HG03196 (cell line): ENCODE measurements around the gene FHOD3.
"Not testable (repeated sequence)": the region's sequence is repeated elsewhere in the genome, so short reads cannot be mapped to it uniquely, and the experiment has no call there.

Experiments
- ATAC-seq: cut with Tn5 transposase; IDR thresholded peaks from one replicate; pipeline ENCODE4 v1.9.1; 2021; ENCODE audit not compliant: unreplicated experiment

Gene FHOD3

DNA sequence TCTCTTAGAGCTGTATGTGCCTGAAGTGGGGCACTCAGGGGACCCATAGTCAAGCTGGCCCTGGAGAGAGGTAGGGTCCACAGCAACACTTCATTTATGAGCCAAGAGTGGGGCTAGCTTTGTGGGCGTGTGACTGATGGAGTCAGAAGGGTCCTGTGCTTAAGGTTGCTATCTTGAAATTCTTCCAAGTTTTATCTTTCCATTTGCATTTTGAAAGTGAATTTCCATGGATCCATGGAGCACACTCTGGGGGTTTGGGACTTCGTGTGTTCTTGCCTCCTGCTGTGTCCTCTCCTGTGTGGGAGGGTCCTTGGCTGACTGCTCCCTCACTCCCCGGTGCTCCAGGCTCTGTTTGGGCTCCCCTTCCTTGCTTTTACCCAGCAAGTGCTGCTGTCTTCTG, 50.8 kb downstream of the FHOD3 start:
- ATAC-seq = no peak

DNA sequence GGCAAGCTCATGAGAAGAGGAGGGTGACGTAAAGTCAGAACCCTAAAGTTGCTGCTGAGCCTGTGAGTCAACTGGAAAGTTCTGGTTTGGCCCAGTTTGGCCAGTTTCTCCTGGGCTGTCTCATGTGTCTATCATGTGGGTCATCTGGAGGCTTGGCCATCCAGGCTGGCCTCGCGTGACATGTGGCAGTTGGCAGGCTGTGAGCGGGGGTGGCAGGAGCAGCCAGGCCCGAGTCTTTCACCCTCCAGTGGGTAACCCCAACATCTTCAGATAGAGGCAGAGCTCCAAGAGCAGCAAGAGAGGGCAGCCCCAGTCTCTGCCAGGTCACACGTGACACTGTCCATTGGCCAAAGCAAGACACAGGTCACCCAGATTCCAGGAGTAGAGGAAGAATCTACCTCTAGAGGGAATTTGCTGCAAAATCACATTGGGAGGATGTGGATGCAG, 51.5 kb downstream of the FHOD3 start:
- ATAC-seq = no peak

DNA sequence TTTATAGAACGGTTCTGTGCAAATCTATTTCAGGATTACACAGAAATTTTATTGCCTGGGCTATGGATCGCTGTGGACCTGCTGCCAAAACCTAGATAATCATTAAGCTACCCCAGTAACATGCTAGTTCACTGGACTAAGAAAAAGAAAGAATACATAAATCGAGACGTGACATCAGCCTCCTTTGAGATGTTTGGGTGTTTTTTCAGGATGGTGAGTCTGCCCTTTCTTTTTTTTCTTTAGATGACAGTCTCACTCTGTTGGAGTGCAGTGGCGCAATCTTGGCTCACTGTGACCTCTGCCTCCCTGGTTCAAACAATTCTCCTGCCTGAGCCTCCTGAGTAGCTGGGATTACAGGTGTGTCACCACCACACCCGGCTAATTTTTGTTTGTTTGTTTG, 52.0 kb downstream of the FHOD3 start:
- no peak for ATAC-seq

DNA sequence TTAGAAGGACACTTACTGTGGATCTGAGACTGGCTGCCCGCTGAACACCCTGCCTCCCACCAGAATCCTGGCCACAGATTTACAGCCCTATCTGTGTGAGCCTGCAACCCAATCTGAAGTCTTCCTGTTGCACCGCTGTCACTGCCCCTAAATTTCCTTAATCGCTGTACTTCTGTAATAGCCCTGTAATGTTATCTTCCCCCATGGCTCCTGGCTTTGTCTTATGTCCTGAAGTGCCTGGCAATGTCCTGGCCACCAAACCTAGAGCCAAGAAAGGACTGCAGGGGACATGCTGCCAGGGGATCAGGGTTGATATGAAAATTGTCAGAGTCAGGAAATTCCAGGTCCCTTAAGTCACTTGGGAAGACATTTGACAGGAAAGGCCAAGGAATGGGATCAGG, 52.7 kb downstream of the FHOD3 start:
- ATAC-seq = no peak

DNA sequence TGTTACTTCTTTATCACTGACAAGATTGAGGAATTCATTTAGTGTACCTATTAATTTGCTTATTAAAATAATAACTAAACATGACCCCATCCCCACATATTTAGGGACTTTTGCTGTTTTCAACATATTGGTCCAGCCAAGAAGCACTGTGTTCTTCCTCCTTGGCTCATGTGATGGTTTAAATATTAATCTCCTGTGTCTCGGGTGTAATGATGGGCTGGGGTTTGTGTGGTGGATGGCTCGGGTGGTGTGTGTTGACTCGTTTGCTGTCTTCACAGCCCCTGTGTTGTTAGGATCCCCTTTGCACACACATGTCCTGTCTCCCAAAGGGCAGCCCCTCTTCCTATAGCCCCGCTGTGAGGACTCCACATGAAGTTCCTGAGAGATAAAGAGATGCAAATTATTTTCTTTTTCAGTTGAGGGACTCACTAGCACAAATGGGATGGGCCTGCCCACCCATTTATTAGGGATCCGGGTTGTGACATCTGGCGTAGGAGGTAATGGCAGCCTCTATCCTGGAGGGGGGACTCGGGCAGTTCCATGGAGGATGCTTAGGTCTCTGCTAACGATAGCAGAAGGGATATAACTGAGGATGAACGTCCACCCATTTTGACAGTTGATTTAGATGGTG, 53.4 kb downstream of the FHOD3 start:
- ATAC-seq = no peak

DNA sequence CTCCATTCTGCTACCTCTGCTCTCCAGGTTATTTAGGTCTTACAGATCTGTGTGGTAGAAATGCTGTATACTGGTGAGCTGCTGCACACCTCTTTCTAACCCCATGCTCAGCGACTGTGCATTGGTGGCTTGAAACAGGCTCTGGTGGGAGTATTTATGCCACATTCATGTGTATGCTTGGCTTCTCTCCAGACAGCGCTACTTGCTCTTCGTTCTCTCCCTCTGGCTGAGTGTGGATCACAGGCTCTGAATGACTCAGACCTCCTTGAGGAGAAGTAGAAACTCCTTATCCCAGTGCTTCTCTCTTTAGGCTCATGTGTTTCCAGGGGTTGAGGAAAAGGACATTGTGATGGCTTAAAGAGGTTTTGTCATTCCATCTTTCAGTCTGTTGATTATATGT, 54.9 kb downstream of the FHOD3 start:
- no peak for ATAC-seq

DNA sequence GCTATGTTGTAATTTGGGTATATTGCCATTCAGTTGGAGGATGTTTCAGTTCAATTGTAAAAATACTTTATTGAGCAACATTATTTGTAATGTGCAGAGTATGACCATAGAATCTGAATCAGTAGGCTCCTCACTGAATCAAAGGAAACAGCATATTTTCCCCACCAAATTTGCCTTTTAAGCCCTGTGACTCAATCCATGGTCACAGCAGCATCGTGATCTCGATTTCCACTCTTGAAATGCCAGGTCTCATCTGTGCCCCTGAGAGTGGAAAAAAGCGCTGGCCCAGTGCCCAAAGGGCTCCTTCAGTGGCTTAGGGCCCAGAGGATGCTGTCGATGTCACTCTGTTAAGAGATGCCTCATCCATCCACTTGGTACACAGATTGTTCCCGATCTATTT, 57.5 kb downstream of the FHOD3 start:
- ATAC-seq = no peak

DNA sequence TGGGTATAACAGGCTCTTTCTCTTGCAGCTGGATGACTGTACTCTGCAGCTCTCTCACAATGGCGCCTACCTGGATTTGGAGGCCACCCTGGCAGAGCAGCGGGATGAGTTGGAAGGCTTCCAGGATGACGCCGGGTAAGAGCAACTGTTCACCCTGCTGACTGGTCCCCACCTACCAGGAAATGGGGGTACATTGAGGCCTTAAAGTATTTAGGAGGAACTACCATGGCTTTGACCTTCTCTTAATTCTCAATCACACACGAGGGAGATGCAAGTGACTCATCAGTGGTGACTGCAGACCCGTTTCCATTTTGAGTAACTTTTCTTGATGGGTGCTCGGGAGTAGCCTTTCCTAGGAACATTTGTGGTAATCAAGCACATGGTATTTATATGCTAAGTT, 58.0 kb downstream of the FHOD3 start:
- no peak for ATAC-seq

DNA sequence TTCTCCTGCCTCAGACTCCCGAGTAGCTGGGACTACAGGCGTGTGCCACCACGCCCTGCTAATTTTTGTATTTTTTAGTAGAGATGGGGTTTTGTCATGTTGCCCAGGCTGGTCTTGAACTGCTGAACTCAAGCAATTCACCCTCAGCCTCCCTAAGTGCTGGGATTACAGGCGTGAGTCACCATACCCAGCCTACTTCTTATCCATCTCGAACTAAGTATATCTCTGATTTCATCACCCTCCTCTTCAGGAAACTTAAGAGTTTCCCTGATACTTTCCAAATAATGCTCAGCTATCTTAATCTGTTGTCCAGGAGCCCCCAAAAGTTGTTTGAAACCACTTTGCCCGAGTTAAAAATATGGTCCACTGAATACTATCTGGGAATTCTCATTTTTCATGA, 59.2 kb downstream of the FHOD3 start:
- not testable (repeated sequence) for ATAC-seq

DNA sequence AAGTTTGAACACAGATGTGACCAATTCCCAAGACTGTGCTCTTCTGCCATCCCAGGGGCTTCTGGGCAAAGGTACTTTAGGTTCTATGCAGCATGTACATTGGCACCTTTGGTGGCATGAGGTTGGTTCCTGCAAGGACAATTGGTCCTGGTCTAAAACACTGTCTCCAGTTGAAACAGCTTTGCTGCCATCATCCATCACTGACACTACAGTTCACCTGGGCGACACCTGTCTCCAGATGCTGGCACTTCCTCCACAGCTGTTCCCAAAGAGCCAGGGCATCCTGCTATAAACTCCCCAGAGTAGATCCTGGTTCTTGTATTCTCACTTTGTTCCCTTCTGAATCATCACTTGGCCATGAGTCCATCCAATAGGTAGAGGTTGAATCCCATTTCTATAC, 60.6 kb downstream of the FHOD3 start:
- no peak for ATAC-seq

DNA sequence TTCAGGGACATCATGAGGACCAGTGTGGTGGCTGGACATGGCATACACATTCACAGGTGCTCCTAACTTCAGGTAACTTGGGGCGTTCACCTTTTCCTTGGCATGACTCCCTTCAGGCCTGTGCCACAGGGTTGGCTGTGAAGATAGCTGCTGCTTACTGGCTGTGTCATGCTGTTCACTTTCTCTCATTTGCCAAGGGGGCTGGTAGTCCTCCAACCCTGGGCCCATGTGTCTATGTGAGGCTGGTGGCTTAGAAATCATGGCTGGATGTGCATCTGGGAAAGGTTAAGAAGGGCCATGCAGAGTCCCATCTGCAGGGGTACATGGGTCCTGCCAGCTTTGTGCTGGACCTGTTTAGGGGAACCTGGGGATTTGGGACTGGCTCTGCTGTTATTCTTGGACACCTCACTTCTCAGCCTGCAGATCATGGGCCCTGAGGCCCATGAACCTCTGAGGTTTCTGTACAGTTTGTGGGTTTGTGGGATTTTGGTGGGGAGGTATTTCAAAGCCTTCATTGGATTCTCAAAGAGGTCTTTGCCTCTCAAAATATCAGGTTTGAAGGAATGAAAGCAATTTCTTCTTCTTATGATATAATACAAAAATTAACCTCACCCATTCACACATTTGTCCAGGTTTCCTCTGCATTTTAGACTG, 62.9 kb downstream of the FHOD3 start:
- ATAC-seq = no peak

DNA sequence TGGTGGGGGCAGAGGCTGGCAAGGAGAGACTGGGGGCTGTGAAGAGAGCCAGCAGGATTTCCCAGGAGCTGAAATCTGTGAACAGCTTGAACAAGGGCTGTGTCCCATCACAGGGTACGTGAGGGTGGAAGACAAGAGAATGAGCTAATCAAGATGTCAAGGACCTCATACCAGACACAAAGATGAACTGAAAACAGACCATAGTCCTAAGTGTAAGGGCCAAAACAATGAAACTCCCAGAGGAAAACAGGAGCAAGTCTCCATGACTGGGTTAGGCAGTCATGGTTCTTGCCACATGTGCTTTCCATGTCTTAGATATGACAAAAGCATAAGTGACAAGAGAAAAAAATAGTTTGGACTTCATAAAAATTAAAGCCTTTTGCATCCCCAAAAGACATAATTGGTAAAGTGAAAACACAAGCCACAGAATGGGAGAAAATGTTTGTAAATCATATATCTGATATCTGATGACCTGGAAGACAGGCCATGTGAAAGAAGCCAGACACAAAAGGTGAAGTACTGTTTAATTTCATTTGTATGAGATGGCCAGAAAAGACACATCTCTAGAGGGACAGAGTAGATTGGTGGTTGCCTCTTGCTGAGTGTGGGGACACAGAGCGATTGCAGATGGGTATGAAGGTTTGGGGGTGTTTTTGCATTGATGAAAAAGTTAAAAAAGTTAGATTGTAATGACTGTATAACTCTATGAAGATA, 67.6 kb downstream of the FHOD3 start:
- no peak for ATAC-seq

DNA sequence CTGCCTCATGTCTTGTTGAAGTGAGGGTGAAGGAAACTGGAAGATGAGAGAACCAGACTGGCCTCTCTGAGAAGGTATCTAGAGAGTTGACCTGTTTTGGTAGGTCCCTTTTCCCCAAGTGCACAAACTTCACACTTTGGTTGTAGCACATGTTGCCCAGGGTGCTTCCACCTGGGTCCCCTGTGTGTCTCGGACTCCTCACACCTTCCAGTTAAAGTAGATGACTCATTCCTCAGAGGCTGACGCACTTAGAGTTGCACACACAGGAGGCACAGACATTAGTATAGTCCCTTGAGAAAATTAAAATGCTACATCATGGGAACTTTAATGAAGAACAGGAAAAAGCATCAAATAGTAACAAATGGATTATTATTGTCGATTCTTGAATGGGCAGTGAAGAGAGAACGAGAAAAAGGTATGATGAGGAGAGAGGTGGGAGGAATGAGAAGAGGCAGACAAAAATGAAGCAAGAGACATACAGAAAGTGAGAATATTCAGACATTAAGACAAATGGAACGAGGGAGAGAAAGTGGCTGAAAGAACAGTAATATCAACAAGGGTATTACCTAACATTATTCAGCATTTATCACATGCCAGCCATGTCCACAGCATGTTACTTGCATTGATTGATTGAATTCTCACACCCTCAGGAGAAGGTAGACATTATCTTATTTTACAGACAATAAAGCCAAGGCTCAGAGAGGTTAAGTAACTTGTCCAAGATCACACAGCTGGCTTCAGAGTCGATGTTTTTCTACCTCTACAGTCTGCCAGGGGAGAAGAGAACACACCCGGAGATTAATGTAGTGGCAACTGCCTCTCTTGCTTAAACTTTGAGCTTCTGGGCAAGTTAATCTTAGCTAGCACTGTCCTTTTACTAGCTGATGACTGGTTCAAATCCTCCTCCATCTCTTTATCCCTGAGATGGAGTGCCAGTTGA, 68.6 kb downstream of the FHOD3 start:
- no peak for ATAC-seq

DNA sequence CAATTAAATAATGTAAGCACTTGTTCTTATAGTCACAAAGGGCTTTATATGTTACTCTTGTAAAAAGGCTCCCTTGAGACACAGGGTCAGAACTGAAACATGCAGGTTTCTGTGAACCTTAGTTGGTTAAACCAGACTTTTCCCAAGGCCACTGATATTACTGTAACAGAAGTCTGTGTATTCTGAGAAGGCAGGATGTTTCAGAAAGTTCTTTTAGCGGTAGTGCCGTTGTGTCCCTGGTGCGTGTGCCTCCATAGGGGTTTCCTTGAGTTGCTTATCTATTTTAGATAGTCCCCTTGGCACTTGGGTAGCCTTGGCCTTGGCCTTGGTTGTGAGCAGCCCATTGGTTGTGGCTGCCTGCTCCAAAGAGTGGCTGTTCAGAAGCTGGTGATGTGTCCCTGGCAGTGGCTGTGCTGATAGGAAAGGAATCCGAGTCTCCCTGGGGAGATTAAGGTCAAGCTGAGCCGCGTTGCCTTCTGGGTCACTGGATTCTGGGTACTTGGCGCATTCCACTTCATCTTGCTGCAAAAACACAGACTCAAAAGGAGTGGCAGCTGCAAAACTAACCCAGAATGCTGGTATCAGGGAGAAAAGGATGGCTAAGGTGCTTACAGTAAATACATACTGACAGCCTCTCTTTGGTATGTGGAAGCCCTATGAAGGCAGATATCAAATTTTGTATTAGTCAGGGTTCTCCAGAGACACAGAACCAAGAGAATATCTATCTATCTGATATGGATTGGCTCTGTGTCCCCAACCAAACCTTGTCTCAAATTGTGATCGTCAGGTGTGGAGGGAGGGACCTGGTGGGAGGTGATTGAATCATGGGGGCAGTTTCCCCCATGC, 69.7 kb downstream of the FHOD3 start:
- ATAC-seq = no peak

DNA sequence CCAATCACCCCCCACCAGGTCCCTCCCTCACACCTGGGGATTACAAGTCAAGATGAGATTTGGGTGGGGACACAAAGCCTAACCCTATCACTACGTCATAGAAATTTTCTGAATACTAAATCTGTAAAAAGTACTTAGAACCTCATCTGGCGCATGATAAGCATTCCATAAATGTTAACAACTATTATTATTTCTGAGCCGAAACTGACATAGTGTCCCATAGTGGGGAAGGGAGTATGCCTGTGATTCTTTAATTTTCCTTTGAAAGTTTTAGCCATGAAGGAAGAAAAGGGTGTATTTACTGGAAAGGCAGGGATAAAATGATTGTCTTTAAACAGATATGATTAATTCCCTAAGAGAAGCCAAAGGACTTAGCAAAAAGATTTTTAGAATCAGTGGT, 71.4 kb downstream of the FHOD3 start:
- no peak for ATAC-seq

DNA sequence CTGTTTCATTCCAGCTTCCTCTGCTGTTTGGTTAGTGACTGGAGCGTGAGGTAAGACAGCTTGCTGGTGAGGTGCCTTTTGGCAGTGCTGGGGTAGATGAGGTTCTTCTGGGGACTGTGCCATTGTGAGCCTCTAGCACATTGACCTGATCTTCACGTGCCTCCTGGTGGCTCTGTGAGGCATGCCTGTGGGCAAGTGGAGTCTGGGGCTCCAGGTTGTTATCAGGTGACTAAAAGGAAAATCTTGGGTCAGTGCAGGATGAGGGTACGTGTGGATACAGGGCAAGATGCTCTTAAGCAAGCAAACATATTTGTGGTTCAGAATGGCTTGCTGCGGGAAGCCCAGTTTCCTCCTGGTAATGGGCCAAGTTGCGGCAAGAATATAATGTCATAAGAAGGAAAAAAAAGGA, 75.4 kb downstream of the FHOD3 start:
- no peak for ATAC-seq

DNA sequence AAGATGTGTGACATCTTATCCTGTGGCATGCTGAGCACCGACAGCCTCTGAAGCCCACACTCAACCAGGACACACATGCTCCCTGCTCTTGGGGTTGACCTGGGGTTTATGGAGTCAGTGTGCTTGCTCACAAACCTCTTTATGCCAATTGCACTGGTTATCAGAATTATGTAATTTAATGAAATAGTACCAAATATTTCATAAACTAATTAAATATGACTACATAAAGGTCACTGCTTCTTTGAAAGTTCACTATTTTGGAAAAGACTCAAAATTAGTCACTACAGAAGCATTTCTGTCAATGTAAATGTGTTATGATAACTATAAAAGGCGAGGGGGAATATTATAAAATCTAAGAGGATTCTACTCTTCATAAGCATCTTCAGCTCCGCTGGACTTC, 76.7 kb downstream of the FHOD3 start:
- ATAC-seq = no peak

DNA sequence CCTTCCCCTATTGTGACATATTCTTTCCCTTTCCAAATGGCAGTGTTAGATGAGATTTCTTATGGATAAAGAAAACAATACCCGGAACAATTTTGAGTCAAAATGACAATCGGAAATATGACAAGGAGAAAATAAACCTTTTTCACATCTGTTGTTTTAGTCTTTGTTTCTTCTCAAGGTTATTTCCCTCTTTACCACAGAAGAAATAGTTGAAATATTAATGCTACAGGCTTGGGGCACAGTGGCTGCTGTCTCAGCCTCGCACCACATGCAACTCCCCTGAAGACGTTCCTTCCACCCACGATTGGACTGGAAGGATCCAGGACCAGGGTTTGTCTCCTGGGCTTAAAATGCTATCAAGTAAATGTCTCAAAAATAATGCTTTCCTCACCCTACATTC, 77.6 kb downstream of the FHOD3 start:
- ATAC-seq = no peak

DNA sequence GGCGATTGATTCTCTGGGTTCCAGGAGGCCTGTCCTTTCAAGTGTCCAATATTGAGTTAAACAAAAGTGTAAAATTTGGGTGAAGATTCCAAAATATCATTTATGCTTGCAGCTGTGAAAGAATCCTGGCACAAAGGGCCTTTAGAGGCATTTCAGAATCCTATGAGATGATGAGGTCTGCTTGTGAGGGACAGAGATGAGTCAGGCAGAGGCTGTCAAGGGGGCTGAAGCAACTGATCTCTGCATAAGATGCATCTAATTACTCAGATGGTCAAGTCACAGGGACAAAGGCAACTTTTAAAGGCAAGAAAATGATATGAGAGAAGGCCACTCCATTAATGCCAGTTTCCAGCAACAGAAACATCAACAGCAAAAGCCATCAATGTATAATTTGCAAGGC, 78.8 kb downstream of the FHOD3 start:
- ATAC-seq = no peak

DNA sequence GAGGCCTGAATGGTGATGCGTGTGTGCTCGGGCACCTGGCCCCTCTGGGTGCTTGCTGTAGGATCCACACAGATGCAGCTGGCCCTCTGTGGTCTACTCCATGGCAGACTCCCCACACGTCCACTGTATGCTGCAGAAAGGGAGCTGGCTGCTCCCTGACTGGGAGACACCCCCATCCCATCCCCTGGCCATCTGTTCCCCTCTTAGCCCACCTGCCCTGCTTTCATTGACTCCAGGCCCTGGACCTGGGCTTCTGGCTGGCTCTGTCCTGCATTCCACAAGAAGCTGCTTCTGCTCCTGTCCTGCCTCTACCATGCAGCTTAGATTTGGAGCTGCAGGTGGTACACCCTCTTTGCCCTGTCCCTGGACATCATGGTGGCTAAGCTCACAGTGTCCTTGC, 80.1 kb downstream of the FHOD3 start:
- ATAC-seq = no peak
